SK-N-SH (cell line): Measurements from ENCODE around the gene CENPS.

Source experiments
- CTCF ChIP-seq: fragments of 200-600 bp; sonication (generic); IDR thresholded peaks from 2 replicates; pipeline ENCODE4 v1.6.1; 2017; ENCODE audit warnings: antibody characterized with exemption, mild to moderate bottlenecking, moderate library complexity
- EZH2phosphoT487 ChIP-seq: fragments of 200-600 bp; sonication (generic); IDR thresholded peaks from 2 replicates; pipeline ENCODE4 v1.6.1; 2017; ENCODE audit warnings: low read depth, mixed run types, mild to moderate bottlenecking, antibody characterized with exemption, moderate library complexity, borderline replicate concordance
- JUND ChIP-seq: IDR thresholded peaks from 2 replicates; pipeline ENCODE4 v1.4.0; 2012

- TF ChIP-seq EZH2phosphoT487, result no peak
- TF ChIP-seq CTCF, result no peak
- no peak for TF ChIP-seq JUND
Measured at GRCh38 chr1:10419351-10419750, 10.9 kb upstream of the CENPS start.
